NCI-H82 treated with DMSO at 0.1 percent for 48 hours (cell line): Measurements from ENCODE around the gene CD300E.
"Not testable (repeated sequence)": the region's sequence is repeated elsewhere in the genome, so short reads cannot be mapped to it uniquely, and the experiment has no call there.

Source experiments
- DNase-seq: peaks from one replicate; lab custom pipeline; 2025; ENCODE audit not compliant: unreplicated experiment; lab: John Stamatoyannopoulos, UW

Gene CD300E

DNA sequence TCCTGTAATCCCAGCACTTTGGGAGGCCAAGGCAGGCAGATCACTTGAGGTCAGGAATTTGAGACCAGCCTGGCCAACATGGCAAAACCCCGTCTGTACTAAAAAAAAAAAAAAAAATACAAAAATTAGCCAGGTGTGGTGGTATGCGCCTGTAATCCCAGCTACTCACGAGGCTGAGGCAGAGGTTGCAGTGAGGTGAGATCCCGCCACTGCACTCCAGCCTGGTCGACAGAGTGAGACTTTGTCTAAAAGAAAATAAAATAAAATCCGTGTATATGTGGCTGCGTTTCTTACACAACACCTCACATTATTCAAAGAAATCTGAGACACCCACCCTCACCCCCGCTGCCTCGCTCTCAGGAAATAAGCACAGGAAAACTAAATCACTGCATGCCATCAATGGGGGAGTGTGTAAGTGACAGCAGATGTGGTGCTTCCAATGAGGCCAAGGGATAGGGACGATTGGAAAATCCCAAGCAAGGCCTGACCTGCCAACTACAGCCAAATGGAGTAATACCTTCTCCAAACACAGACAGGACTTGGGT lies 13.1 kb upstream of the CD300E start:
- not testable (repeated sequence) for DNase-seq

GRCh38 chr17:74635418-74635817 lies 11.9 kb upstream of the CD300E start:
- no peak for DNase-seq

- DNase-seq: no peak
These were observed 9.8 kb upstream of the CD300E start for GRCh38 chr17:74633326-74633725.

- no peak for DNase-seq
These were observed 9.1 kb upstream of the CD300E start for GRCh38 chr17:74632617-74633016.

DNA sequence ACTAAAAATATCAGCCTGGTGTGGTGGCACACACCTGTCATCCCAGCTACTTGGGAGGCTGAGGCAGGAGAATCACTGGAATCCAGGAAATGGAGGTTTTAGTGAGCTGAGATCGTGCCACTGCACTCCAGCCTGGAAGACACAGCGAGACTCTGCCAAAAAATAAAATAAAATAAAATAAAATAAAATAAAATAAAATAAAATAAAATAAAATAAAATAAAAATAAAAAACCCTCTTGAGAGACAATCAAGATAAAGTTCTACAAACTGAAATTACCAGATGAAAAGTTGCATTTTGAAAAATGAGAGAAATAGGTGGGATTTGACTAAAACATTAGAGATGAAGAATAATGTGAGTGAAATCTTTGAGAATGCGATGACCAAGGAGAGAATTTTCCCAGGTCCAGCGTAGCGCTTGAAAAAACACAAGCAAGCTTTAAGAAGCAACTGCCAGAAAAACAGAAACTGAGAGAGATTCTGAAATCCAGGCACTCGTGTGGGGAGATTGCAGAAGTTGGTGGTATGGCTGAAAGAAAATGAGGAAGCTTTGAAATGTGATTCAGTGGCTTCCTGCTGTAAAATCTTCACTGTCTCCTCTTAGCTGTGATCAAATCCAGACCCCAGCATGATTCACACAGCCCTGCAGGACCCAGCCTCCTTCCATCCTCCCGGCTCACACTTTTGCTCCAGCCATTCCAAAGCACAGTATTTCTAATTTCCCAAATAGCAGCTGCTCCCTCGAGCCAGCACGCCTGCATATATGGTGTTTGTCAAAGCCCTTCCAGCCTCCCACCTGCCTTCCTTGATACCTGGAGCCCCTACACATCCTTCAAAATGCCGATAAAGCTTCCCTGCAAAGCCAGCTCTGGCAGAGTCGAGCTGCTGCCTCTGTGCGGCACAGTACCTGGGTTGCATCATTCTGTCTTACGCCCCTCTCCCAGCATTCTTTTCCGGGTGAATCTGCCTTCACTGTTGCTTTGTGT lies 8.2 kb upstream of the CD300E start:
- no peak for DNase-seq

DNA sequence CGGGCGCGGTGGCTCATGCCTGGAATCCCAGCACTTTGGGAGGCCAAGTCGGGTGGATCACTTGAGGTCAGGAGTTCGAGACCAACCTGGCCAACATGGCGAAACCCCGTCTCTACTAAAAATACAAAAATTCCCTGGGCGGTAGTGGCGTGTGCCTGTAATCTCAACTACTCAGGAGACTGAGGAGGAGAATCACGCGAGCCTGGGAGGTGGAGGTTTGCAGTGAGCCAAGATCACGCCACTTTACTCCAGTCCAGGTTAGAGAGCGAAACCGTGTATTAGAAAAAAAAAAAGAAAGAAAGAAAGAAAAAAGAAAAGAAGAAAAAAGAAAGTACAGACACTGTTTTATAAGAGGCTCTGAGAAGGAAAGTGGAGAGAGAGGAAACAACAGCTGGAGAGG lies 6.7 kb upstream of the CD300E start:
- not testable (repeated sequence) for DNase-seq

DNA sequence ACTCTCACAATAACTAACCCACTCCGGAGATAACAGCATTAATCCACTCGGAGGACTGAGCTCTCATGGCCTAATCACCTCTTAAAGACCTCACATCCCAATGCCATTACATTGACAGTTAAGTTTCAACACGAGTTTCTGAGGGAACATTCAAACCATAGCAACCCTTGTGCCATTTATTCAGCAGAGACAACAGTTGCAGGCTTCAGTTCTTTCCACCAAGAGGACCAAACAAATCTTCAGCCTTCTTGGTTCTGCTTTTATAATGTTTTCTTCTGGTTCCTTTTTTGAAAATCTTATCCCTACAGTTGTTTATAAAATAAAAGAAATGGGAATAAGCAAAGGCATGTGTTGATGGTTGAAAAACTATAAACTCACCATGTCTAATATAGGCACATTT lies 2.1 kb upstream of the CD300E start:
- no peak for DNase-seq

GRCh38 chr17:74624131-74624530 lies 593 bp upstream of the CD300E start:
- DNase-seq: no peak

DNA sequence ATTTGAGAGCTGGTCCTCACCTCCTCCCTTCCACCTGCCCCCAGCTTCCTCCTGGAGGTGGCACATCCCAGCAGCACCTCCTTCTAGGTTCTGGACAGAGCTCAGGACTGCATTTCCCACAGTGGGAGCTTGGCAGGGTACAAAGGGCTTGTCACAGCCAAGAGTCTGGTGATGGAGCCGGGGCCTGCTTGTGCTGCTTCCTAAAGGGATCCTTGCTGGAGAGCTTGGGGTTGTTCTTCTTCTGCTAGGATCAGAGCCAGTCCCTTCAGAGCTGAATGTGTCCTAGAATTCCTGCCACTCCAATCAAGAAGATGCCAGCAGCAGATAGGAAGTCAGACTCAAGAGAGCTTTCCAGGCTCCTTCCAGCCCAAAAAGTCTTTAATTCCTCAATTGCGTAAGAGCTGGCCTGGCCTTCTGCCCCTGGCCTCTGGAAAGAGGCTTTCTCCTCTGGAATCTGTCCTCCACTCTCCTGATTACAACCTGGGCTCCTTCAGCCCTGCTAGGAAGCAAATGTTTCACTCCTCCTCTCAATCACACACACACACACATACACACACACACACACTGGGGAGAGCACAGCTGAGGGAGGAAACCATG lies 4.4 kb downstream of the CD300E start:
- DNase-seq: no peak

- no peak for DNase-seq
These were observed 5.1 kb downstream of the CD300E start for GRCh38 chr17:74618451-74618850.

DNA sequence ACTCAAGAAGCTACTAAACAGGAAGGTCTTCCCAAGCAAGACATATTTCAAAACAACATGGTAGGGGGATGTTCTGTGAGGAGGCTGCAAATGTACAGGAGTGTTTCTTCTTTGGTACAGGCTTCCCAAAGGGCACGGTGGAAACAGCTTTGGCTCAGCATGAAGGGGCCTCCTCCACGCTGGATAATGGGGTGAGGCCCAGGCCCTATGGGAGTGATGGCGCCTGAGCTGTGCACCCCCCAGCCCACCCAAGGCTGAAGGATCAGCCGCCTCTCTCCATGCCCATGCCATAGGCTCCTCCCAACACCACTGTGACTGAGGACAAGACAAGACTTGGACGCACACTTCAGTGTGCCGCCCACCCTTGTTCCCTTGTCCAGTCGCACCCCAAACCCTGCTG lies 6.8 kb downstream of the CD300E start:
- no peak for DNase-seq

GRCh38 chr17:74612046-74612445 lies 11.5 kb downstream of the CD300E start:
- no peak for DNase-seq

- no peak for DNase-seq
These were observed 13.4 kb downstream of the CD300E start for GRCh38 chr17:74610108-74610507.

DNA sequence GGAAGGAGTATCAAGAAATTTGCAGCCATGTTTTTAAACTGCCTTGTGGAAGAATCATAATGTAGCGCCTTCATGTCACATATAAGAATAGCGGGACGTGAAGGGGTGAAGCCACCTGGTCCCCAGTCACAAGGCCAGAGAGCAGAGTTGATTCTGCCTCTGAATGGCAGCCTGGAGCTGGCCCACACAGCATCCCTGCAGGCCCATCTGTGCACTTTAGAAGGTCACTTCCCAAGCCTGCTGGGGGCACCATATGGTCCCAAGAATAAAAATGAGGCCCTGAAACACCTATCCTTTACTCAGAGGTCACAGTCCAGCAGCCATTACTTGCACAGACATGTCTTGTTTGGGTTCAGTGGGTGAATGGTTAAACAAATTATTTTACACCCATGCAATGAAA lies 15.0 kb downstream of the CD300E start:
- DNase-seq: no peak

- no peak for DNase-seq
These were observed 16.3 kb downstream of the CD300E start for GRCh38 chr17:74607221-74607620.

DNA sequence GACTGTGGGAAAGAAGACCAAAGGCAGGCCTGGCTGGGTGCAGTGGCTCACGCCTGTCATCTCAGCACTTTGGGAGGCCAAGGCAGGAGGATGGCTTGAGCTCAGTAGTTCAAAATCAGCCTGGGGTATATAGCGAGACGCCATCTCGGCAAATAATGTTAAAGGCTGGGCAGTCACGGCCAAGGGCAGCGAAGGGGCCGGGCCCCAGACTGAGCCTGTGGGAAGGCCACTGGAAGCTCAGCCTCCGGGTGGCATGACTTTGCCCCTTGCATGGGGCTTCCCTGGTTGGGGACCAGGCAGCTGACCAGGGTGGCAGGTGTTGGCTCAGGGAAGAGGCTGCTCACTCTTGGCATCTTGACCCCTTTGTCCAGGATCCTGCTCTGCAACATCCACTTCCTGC lies 17.5 kb downstream of the CD300E start:
- DNase-seq: no peak

GRCh38 chr17:74605361-74605760 lies 18.2 kb downstream of the CD300E start:
- DNase-seq: no peak

DNA sequence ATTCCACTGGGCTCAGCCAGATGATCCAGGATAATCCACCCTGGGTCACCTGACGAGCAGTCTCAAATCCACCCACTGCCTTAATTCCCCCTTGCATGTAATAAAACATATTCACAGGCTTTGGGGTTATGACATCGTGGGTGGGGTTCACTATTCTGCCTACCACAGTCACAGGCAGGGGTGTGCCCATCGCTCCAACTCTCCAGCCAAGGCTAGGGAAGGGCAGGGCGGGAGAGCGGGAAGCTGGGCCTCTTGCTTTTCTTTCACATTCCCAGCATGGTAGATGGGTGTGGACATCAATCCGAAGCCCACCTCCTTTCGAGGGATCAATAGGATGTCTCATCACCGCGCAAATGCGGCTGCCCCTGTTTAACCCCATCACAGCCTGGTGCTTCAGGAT lies 18.8 kb downstream of the CD300E start:
- DNase-seq: no peak

GRCh38 chr17:74604200-74604599 lies 19.3 kb downstream of the CD300E start:
- no peak for DNase-seq

DNA sequence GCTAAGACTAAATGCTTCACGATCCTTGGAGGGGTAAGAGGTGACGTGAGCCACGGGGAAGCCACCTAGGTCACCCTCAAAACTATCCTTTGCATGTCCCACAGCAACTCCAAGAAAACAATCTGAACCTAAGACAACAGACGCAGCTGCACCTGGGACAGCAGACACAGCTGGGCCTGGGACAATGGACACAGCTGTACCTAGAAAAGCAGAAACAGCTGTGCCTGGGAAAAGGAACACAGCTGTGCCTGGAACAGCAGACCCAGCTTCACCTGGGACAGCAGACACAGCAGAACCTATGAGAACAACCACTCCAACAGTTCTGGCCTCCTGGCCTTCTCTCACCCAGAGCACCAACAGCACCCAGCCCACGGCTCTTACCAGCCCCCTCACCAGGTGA lies 19.8 kb downstream of the CD300E start:
- no peak for DNase-seq

DNA sequence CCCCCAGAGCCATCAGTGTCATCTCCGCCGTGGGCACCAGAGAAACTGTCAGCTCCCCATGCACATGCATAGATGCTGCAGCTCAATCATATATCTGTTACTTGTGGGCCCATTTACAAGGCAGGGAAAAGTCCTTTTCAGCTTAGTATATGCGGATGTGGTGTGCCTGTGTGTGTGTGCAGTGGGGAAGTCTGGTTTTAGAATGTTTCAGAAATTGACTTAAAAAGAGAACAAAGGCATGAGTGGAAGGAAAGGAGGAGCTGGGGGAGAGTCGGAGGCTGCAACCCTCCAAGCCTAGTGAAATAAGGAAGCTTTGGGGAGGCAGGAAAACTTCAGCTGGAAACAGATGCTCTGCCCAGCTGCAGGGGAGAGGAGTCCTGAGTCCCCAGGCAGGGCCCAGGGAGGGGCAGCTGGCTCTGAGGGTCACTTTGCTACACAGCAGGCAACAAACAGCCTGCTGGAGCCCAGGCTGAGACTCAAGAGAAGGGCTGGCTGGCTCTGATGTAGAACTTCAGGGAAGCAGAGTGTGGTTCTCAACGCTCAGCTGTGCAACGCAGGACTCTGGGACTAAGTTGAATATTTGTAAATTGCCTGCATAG lies 20.4 kb downstream of the CD300E start:
- DNase-seq: no peak
